Liver (tissue), 9 donors: Measurements from ENCODE around the gene ACKR2. TPM values are rescaled to one million over a fixed set of nuclear protein-coding genes. Genes with fewer than 3 reads are reported as not detected.

Experiments used
- DNase-seq: peaks from one replicate; pipeline ENCODE4 v3.0.0-alpha.2; 2017; ENCODE audit warnings: low spot score
- H3K27ac ChIP-seq, 2 donors: one replicate each; pipeline ENCODE4 v1.7.0; 2013; ENCODE audit warnings: inconsistent platforms in 2 of 2, low read length in 2 of 2, control low read depth in 1 of 2, low read depth in 1 of 2, mild to moderate bottlenecking in 1 of 2
- H3K27me3 ChIP-seq, 4 donors: one replicate each; pipeline versions ENCODE4 v1.6.1 to v1.7.0; 2013; ENCODE audit warnings: low read length in 3 of 4, inconsistent platforms in 1 of 4, mild to moderate bottlenecking in 1 of 4, moderate library complexity in 1 of 4; ENCODE audit not compliant: control insufficient read depth in 4 of 4, insufficient read depth in 4 of 4
- H3K36me3 ChIP-seq, 4 donors: one replicate each; pipeline versions ENCODE4 v1.6.1 to v1.7.0; 2013; ENCODE audit warnings: low read length in 3 of 4, mild to moderate bottlenecking in 3 of 4, low read depth in 1 of 4, moderate library complexity in 1 of 4; ENCODE audit not compliant: control insufficient read depth in 4 of 4, insufficient read depth in 3 of 4
- H3K4me1 ChIP-seq, 4 donors: one replicate each; pipeline versions ENCODE4 v1.6.1 to v1.7.0; 2013; ENCODE audit warnings: low read length in 3 of 4, mild to moderate bottlenecking in 3 of 4, moderate library complexity in 1 of 4; ENCODE audit not compliant: control insufficient read depth in 4 of 4, insufficient read depth in 4 of 4
- H3K4me3 ChIP-seq, 3 donors: one replicate each; pipeline versions ENCODE4 v1.6.1 to v1.7.0; 2013; ENCODE audit warnings: low read length in 3 of 3, control low read depth in 1 of 3, low read depth in 1 of 3, mild to moderate bottlenecking in 1 of 3
- H3K9ac ChIP-seq, 2 donors: one replicate each; pipeline ENCODE4 v1.7.0; 2013; ENCODE audit warnings: low read length in 2 of 2, mild to moderate bottlenecking in 2 of 2, moderate library complexity in 2 of 2, control low read depth in 1 of 2, low read depth in 1 of 2
- H3K9me3 ChIP-seq, 4 donors: one replicate each; pipeline versions ENCODE4 v1.6.1 to v1.7.0; 2013; ENCODE audit warnings: low read length in 3 of 4; ENCODE audit not compliant: control insufficient read depth in 4 of 4
- ATF3 ChIP-seq: IDR thresholded peaks from 2 replicates; pipeline ENCODE4 v1.6.1; 2016; ENCODE audit warnings: antibody characterized with exemption
- CTCF ChIP-seq: fragments of 150-350 bp; IDR thresholded peaks from 2 replicates; pipeline ENCODE4 v1.5.1; 2017; ENCODE audit warnings: improper control_type of control experiment, low read depth, low read length; ENCODE audit not compliant: missing input control
- EGR1 ChIP-seq, 2 donors: IDR thresholded peaks; 2 replicates each; pipeline ENCODE4 v1.6.1; 2016 to 2018; ENCODE audit warnings: antibody characterized with exemption in 2 of 2, low read depth in 2 of 2
- FOXA1 ChIP-seq: IDR thresholded peaks from 2 replicates; pipeline ENCODE4 v1.6.1; 2016; ENCODE audit warnings: antibody characterized with exemption
- FOXA2 ChIP-seq: IDR thresholded peaks from 2 replicates; pipeline ENCODE4 v1.6.1; 2016; ENCODE audit warnings: antibody characterized with exemption
- GABPA ChIP-seq, 2 donors: IDR thresholded peaks in 1 of 2; conservative IDR thresholded peaks in 1 of 2; 2 replicates each; pipeline ENCODE4 v1.6.1; 2016; ENCODE audit warnings: antibody characterized with exemption in 2 of 2, mild to moderate bottlenecking in 1 of 2, moderate library complexity in 1 of 2
- HNF4A ChIP-seq, 2 donors: conservative IDR thresholded peaks; 2 replicates each; pipeline ENCODE4 v1.6.1; 2016; ENCODE audit warnings: antibody characterized with exemption in 2 of 2, mild to moderate bottlenecking in 2 of 2
- HNF4G ChIP-seq: IDR thresholded peaks from 2 replicates; pipeline ENCODE4 v1.6.1; 2016; ENCODE audit warnings: antibody characterized with exemption
- JUND ChIP-seq, 2 donors: IDR thresholded peaks; 2 replicates each; pipeline ENCODE4 v1.6.1; 2016; ENCODE audit warnings: antibody characterized with exemption in 2 of 2
- MAX ChIP-seq: IDR thresholded peaks from 2 replicates; pipeline ENCODE4 v1.6.1; 2016; ENCODE audit warnings: antibody characterized with exemption
- NR2F2 ChIP-seq: IDR thresholded peaks from 2 replicates; pipeline ENCODE4 v1.6.1; 2016; ENCODE audit warnings: antibody characterized with exemption
- RAD21 ChIP-seq, 2 donors: IDR thresholded peaks; 2 replicates each; pipeline ENCODE4 v1.6.1; 2016; ENCODE audit warnings: antibody characterized with exemption in 2 of 2, mild to moderate bottlenecking in 2 of 2
- REST ChIP-seq: IDR thresholded peaks from 2 replicates; pipeline ENCODE4 v1.6.1; 2016; ENCODE audit warnings: antibody characterized with exemption, mild to moderate bottlenecking
- RXRA ChIP-seq, 2 donors: IDR thresholded peaks; 2 replicates each; pipeline ENCODE4 v1.6.1; 2017 to 2018; ENCODE audit warnings: antibody characterized with exemption in 2 of 2, mild to moderate bottlenecking in 1 of 2
- SP1 ChIP-seq: IDR thresholded peaks from 2 replicates; pipeline ENCODE4 v1.6.1; 2018; ENCODE audit warnings: antibody characterized with exemption, mild to moderate bottlenecking
- TAF1 ChIP-seq: conservative IDR thresholded peaks from 2 replicates; pipeline ENCODE4 v1.6.1; 2016; ENCODE audit warnings: antibody characterized with exemption, mild to moderate bottlenecking
- YY1 ChIP-seq: IDR thresholded peaks from 2 replicates; pipeline ENCODE4 v1.6.1; 2016; ENCODE audit warnings: antibody characterized with exemption, mild to moderate bottlenecking
- ZBTB33 ChIP-seq: IDR thresholded peaks from 2 replicates; pipeline ENCODE4 v1.6.1; 2016; ENCODE audit warnings: antibody characterized with exemption
- WGBS: extraction: QIAGEN DNeasy Blood & Tissue Kit; methylation state at CpG from one replicate; pipeline ENCODE4 v1.1.7; 2013; 5-methylcytosine and 5-hydroxymethylcytosine counted together
- polyA plus RNA-seq, 2 donors: library from polyadenylated mRNA; stranded (reverse) in 1 of 2; unstranded in 1 of 2; fragments of 200-250 nt in 1 of 2; fragments of >200 nt in 1 of 2; fragmentation: Nextera tagmentation in 1 of 2; extraction: Ambion mirVana in 1 of 2; gene quantifications; one replicate each; pipeline versions ENCODE4 v1.2.1 to v1.2.3, GENCODE V29; 2013 to 2015
- total RNA-seq, 2 donors: library from RNA; depleted of rRNA; stranded (reverse); fragments of >200 nt; gene quantifications; one replicate each; pipeline ENCODE4 v1.2.3, GENCODE V29; 2014
- donor health status: healthy.
- donor health status: healthy.
- donor health status: healthy.
- donor health status: healthy.
- donor health status: healthy.

ACKR2 gene
- total and polyA plus RNA-seq, 4 donors, result 7.3 to 19.3 (median 10.8) TPM

GRCh38 chr3:42839616-42840015 is 30.4 kb downstream of the ACKR2 start:
- Histone ChIP-seq H3K27me3 (no peaks in the 10 kb centered on the region), H3K36me3 (no peaks in the 10 kb centered on the region), H3K27ac (no peak overlapping the region), H3K4me1 (peaks cover 0 to 20% (median 8%) of the 10 kb centered on the region in 4 donors), H3K4me3 (no peak overlapping the region), H3K9me3 (no peaks in the 10 kb centered on the region), H3K9ac (no peak overlapping the region)
- DNase-seq, result no peak
- WGBS, result 45% methylated on average over 7 of the region's 7 CpGs
- TF ChIP-seq JUND (IDR thresholded peaks at IDR 0.05), result no peak
- no peak for TF ChIP-seq SP1
- TF ChIP-seq REST, result no peak
- TF ChIP-seq TAF1, result no peak
- TF ChIP-seq ZBTB33, result no peak
- no peak for TF ChIP-seq FOXA1
- TF ChIP-seq HNF4G, result no peak
- peak in 1 of 2 donors; percentile 25 for TF ChIP-seq HNF4A (conservative IDR thresholded peaks at IDR 0.05)
- TF ChIP-seq EGR1 (IDR thresholded peaks at IDR 0.05; ENCODE audit: low read depth in 2 of 2), result no peak
- TF ChIP-seq NR2F2, result no peak
- no peak for TF ChIP-seq RXRA (IDR thresholded peaks at IDR 0.05)
- peak; percentile 38 for TF ChIP-seq YY1
- TF ChIP-seq MAX, result no peak
- peak; percentile 79 to 90 for TF ChIP-seq RAD21 (IDR thresholded peaks at IDR 0.05)
- TF ChIP-seq GABPA (IDR thresholded peaks at IDR 0.05 in 1 of 2, conservative IDR thresholded peaks at IDR 0.05 in 1 of 2), result no peak
- peak; percentile 94 for TF ChIP-seq CTCF
- TF ChIP-seq ATF3, result no peak
- no peak for TF ChIP-seq FOXA2
